NCI-H345 (cell line): ENCODE measurements around the gene COMP.

Source experiments
- DNase-seq: peaks from one replicate; lab custom pipeline; 2025; lab: John Stamatoyannopoulos, UW

The COMP gene

DNA sequence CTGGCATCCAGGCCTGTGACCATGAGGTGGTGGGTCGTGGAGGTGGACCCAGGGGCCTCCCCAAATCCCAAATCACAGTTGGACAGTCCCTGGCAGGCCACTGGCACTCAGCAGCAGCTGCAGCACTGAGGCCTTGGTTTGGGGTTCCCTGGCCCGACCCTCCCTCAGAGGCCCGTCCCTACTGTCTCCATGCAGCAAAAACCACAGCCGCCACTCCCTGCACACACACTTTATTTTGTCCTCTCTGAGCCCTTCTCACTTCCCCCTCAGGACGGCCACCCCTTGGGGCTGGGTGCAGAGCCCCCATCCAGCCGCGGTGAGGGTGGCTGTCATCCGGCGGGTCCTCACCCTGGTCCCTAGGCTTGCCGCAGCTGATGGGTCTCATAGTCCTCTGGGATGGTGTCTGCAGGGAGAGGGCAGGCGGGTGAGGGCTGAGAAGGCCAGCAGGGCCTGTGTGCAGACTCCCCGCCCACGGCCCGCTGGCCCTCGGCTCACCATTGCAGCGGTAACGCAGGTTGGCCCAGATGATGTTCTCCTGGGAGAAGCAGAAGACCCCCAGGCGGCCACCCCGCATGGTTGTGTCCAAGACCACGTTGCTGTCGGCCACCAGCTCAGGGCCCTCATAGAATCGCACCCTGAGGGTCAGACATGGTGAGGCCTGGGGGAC, 8.4 kb downstream of the COMP start:
- no peak for DNase-seq

DNA sequence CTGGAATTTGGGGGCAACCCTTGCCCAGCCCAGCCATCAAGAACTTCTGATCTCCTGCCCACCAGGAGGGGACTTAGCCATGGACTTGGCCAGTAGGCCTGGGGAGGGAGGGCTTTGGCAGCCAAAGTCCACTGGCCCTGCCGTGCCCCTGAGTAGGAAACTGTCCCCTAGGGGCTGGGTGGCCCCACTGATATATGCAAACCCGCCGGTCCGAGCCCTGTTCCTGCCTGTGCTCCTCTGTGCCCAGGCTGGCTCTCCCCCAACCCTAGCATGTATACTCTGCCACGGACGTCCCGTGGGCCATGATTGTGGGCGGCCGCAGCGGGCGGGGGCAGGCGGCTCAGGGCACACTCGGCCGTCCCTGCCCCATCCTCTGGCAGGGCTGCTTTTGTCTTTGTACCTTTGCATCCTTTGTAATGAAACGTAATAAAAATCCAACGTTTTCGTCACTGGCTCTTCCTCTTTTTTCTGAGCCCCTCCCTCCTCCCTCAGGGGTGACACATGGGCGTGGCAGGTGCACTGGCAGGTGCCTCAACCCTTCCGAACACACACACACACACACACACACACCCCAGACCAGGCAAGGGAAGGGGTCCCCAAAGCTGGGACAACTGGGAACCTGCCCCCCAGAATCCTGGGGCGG, 9.1 kb downstream of the COMP start:
- no peak for DNase-seq

DNA sequence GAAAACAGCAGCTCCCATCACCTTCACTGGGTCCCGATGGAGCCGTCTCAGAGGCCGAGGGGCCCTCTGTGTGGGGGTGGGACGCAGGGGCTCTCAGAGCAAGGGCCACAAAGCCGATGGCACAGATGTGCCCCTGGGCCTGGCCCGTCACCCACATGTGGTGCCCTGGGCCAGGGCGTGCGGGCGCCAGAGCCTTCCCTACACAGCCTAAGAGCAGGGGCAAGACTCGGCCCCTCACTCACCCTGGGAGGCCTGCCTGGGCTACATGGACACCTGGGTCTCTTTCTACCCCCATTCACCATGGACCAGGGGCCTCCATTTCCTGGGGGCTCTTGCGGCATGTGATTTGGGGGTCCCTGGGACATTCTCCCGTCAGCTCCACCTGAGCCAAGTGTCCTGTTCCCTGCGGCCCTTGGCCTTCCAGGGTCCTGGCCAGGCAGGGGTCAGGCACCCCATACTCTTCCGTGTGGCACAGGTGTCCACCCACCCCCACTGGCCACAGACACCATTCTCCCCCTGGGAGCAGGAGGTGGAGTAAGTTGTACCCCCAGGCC, 10.0 kb downstream of the COMP start:
- DNase-seq, result no peak

DNA sequence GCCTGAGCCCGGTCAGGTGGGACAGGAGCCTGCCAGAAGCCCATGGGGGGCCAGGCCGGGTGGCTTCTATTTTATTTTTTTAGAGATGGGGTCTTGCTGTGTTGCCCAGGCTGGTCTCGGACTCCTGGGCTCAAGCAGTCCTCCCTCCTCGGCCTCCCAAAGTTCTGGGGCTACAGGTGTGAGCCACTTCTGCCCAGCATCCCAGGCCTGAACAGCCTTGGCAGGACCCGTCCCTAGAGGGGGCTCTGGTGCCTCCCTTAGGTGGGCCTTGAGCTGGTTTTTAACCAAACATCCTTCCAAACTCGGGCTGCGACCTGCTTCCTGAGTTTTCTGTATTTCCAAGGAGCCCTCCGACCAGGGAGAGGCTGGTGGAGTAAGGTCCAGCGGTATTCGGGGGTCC, 10.5 kb downstream of the COMP start:
- DNase-seq, result no peak

DNA sequence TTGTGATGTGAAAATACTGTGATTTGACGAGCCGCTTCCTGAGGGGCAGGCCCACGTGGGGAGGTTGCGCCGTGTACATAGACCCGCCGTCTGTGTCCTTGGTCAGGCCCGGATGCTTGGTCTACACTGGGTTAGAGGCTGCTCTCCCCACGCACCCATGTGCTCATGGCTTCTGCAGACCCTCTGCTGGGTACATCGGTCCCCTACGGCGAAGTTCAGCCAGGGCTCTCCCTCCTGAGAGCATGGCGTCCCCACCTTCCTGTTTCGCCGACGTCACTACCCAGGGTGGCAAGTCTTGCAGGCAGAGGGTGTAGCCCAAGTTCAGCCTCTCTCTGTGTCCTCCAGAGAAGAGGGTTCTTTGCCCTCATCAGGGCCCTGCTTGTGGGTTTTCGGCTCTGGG, 11.0 kb downstream of the COMP start:
- DNase-seq, result no peak

DNA sequence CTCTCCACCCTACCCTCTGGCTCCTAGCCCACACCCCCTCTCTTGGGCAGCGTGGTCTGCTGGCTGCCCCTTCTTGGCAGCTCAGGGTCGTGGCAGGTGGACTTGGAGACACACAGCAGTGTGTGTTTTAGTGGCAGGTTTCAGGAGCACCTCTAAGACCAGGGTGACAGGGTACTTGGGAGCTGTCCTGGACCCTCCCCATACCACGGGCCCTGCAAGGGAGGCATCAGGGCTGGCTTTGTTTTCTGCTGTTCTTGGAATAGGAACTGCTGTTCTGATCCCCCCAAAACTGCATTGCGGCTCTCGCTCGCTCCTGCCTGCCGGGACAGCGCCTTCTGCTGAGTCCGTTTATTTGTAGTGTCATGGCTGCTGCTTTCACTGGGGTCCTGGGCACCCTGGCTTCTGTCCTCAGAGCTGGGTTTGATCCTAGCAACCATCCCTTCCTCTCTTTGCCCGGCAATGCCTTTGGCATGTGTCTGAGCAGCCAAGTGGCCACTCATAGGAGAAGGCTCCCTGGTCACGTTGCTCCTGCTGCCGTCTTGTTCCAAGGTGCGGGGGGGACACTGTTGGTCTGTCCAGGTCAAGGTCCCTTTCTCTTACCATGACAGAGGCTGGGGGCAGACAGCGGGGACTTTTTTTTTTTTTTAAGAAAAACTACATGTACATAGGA, 12.1 kb downstream of the COMP start:
- DNase-seq, result no peak

DNA sequence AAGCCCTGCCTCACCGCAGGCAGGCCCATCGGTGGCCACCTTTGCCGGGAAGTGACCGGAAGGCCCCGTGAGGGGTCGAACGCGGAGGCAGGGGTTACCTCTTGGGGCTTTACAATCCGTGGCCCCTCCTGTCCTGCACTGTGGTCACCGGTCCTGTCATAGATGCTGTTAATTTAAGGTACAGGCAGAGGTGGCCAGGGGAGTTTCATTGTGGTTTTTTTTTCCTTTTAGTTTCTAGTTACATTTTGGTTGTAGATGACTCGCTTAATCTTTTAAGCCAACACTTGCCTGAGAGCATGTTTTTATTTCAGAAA, 13.1 kb downstream of the COMP start:
- DNase-seq, result no peak

DNA sequence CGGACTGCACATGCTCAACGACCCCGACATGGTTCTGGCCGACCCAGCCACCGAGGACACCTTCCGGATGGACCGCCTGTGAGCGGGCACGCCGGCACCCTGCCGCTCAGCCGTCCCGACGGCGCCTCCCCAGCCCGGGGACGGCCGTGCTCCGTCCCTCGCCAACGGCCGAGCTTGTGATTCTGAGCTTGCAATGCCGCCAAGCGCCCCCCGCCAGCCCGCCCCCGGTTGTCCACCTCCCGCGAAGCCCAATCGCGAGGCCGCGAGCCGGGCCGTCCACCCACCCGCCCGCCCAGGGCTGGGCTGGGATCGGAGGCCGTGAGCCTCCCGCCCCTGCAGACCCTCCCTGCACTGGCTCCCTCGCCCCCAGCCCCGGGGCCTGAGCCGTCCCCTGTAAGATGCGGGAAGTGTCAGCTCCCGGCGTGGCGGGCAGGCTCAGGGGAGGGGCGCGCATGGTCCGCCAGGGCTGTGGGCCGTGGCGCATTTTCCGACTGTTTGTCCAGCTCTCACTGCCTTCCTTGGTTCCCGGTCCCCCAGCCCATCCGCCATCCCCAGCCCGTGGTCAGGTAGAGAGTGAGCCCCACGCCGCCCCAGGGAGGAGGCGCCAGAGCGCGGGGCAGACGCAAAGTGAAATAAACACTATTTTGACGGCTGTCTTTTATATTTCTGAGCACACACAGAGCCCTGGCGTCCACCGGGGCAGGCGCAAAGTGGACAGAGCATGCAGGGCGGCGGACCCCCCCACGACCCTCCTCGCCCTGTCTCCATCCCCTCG, 13.6 kb downstream of the COMP start:
- DNase-seq, result no peak

DNA sequence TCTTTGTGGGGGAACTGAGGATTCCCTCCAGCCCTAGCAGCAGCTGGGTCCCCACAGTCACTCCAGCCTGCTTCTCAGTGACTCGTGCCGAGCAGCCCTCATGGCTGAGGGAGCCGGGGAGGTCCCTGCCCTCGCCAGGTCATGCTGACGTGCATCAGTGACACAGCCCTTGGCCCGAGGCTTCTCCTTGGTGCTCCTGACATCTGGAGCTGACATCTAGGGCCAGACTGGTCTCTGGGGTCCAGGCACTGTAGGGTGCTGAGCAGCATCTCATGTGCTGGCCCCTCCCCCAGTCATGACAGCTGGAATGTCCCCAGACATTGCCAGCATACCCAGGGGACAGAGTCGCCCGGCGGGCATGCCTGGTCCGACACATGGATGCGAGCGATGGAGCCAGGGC, 14.4 kb downstream of the COMP start:
- no peak for DNase-seq

DNA sequence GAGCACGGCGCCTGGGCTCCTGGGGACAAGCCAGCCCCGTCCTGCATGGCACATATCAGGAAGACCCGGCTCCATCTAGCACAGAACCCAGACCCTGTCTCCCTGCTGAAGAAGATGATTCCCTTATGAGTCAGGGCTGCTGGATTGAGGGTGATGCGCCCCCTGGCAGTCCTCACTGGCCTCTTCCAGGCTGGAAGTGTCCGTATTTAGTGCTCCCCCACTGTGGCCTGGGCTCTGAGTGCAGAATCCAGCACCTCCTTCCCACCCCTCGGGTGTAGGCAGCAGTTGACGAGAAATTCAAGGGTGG, 14.9 kb downstream of the COMP start:
- DNase-seq, result no peak

DNA sequence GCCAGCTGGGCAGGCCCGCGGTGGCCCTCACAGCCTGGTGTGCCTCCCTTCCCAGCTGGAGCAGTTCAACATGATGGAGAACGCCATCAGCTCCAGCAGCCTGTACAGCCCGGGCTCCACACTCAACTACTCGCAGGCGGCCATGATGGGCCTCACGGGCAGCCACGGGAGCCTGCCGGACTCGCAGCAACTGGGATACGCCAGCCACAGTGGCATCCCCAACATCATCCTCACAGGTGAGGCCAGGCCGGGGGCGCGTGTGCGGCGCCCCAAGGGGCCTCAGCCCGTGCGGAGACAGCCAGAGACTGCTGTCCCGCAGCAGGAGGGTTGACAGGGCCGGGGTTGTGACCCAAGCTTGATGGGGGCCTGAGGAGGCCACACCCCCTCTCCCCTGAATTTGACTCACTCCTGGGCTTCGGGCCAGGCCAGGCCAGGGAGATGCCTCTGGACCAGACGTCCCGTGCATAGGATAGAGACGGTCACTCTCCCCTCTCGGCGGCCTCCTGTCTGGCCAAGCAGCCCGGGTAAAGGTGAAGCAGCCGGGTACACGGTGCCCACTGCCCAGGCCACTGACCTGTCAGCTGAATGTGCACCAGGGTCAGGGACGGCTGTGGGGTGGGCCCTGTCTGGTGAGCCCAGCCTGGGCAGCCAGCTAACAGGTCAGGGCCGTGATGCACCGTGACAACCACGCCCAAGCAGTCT, 15.4 kb downstream of the COMP start:
- no peak for DNase-seq

DNA sequence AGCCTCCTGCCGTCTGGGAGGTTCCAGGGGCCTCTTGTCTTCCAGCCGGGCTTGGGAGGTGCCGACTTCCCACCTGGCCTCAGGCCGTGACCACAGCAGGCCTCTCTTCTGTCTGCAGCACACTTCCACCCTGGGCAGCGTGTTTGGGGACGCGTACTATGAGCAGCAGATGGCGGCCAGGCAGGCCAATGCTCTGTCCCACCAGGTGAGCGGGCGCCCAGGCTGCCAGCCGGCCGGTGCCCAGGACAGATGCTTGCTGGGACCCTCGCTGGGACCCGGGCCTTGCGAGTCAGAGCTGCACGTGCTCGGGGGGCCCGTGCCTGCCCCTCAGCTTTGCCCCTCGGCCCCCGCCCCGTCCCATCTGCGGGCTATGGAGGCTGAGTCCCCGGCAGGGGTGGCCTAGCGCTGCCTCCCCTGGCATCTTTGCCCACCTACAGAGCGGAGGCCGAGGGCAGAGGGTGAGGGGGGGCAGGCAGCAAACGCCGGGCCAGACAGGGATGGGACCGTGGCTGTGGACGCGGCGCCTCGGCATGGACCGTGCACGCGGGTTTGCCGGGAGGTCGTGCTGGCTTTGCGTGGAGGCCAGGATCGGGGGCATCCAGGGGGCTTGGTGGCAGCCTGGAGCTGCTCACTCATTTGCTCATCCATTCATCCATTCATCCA, 16.2 kb downstream of the COMP start:
- no peak for DNase-seq

DNA sequence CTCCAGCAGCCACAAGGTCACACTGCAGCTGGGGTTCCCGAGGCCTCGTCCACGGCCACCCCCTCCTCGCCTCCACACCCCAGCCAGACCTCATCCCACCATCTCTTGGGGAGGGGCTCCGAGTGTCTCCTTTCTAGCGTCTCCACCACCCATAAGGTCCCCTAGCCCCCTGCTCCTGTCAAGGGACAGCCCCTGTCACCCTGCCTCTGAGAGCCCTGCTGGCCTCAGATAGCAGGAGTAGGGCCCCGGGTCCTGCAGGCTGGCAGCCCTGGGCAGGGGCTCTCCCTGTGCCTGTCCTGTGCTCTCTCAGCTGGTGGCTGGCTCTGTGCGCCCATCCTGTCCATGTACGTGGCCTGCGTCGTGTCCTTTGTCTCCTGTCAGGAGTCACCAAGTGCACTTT, 17.0 kb downstream of the COMP start:
- DNase-seq, result no peak

DNA sequence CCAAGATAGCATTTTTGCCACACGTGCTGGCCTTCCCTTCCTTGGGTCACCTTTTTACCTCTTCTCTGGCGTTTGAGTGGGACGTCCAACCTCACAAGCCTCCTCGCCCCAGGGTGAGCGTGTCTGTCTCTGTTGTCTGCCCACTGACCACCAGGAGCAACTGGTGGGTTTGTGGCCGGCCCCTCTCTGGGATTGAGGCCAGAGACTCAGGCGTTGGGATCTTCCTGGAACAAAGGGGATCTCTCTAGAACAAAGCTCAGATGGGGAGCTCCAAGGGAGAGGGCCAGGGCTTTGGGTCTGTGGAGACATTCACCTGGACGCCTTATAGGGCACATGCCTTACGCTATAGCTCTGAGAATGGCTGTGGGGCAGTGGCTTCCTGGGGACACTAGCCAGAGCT, 17.4 kb downstream of the COMP start:
- no peak for DNase-seq

DNA sequence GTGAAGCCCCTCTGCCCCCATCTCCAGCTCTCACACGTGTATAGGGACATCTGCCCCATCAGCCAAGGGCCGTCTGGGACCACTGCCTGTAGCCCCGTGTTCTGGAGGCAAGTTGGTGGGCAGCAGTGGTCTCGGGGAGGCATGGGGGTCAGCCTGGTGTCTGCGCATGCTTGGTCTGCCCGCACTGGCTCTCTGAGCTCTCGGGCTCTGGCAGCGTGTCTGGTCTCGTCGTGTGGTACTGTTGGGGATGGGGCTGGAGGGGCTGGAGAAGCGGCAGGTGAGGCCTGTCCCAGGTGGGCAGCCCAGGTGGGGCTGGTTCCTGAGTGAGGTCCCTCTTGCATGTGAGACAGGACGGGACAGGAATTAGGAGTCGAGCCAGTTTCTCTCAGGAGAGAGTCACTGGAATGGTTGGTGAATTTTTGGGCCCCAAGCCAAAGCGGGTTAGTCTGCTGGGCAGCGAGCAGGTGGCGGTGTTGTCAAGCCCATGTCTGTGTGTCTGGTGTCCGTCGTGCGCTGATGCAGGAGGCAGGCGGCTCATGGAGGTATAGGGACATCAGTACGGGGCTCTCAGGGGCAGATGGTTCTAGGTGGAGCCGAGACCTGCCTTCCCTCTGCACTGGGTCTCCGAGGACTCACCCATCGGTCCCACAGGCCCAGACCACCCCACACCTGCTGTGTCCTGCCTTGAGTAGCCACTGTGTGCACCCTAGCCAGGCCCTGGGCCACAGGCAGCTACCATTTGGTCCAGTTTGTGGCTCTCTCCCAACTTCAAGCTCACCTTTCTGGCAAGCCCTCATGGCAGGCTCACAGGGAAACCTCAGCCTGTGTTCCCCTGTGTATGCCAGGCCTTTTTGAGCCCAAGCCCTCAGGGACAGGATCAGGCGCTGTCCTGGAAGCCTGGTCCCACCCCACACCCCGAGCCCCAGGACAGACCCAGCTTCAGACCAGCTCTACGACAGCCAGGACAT, 18.2 kb downstream of the COMP start:
- no peak for DNase-seq

DNA sequence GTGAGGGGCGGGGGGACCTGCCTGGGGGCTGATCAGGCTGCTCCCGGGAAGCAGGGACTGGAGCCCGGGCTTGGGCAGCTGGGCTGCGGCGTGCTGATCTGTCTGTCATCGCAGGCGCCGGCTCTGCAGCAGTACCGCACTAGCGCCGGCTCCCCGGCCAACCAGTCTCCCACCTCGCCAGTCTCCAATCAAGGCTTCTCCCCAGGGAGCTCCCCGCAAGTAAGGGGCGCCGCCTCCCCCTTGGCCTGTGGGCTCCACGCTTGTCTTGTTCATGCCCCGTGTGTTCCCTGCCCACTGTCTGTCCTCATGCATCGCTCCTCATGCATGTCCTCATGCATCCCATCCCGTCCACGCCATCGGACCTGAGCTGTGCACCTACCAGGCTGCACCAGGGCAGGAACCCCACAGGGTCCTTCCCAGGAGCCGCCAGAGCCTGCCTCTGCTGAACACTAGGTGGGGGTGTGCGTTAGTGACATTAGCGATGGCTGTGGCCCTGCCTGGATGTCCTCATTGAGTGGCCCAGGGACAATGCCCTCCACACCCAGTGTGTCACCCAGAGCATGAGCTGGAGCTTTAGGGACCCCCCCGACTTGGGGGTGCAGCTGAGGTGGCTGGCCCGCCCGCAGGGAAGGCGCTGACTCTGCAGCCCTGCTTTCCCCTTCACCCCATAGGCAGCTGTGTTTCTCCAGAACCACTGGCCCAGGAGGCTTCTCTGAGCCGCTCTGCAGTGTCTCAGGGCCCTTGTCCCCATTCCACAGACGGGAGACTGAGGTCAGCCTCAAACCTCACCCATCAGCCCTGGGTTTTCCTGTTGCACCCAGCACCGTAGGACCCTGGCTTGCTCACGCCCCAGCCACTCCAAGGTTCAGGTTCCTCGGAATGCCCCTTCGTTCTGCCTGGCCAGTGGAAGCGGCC, 19.5 kb downstream of the COMP start:
- DNase-seq, result no peak

DNA sequence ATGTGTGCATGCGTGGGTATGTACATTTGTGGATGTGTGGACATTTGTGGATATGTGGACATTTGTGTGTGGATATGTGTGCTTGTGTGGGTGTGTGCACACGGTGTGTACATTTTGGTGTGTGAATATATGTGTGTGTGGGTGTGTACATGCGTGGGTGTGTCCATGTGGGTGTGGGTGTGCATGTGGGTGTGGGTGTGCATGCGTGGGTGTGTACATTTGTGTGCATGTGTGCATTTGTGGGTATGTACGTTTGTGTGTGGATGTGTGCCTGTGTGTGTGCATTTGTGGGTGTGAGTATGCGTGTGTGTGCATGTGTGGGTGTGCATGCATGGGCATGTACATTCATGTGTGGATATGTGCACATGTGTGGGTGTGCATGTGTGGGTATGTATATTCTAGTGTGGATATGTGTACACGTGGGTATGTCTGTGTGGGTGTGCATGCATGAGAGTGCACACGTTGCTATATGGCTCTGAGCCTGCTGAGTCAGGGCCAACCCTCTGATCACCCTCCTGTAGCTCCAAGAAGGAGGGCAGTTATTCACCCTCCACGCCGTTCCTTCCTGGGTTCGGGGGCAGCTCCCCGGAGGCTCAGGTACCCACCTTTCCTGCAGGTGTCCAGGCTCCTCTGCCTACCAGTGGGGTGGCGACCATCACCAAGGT, 20.3 kb downstream of the COMP start:
- DNase-seq, result no peak

DNA sequence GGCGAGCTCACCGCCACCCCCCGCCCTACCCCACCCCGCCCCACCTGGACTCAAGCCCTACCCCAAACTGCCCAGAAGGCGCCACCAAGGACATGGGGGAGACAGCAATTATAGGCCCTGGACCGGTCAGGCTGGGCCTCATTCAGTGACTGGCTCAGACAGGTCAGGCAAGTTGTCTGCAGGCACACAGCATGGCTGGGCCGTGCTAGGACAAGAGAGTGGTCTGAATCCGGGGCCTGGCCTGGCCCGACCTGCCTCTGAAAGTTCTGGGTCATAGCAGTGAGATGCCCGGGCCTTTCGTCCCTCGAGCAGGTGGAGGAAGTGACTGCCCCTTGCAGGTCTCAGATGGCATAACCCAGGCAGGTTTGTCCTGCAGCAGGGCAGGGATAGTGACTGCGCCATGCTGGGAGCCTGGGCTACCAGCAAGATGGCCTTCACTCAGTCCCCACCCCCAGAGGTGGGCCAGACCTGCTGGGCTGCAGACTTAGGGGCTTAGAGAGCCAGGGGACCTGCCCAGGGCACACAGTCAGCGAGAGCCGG, 21.0 kb downstream of the COMP start:
- no peak for DNase-seq
